Measurements from ENCODE around the gene MTCH2. TPM values are rescaled to one million over a fixed set of nuclear protein-coding genes. Genes with fewer than 3 reads are reported as not detected.
A peak's percentile ranks its signal among the peaks of the same experiment; 100 is the strongest.

The MTCH2 gene
- total and polyA plus RNA-seq, 2 donors (not counting 1 experiment from before 2014, with no cell fraction given): 18.1 to 26.9 TPM

GRCh38 chr11:47578524-47579494, 63.5 kb downstream of the MTCH2 start, which contains the start of the genes KBTBD4 and NDUFS3:
Gene KBTBD4 (minus strand): TSS chr11:47578970. CDS start chr11:47578951, 19 bp downstream.
Gene NDUFS3 (plus strand): TSS chr11:47579074. CDS start chr11:47579092, 18 bp downstream.
- peak; percentile 94 for DNase-seq

More at GRCh38 chr11:47578524-47579494, 63.5 kb downstream of the MTCH2 start, which contains the start of the genes KBTBD4 and NDUFS3:
- no peaks in the 10 kb centered on the region for H3K9me3 Mint-ChIP-seq (ENCODE audit: insufficient read depth)
- peak within 1 kb of the TSS; percentile 81 for H3K9ac ChIP-seq (ENCODE audit: low read length)
- H3K4me3 ChIP-seq (ENCODE audit: control extremely low read depth in 1 of 5, extremely low read depth in 1 of 5, insufficient read depth in 1 of 5, low read depth in 2 of 5, low read length in 4 of 5): peak within 1 kb of the TSS; percentile 61 to 91 (median 87)
- peak within 1 kb of the TSS; percentile 90 for H2AFZ ChIP-seq (ENCODE audit: insufficient read depth, low read depth, low read length, poor library complexity, severe bottlenecking)
- H3K27me3 ChIP-seq (replicated peaks in 1 of 4; ENCODE audit: control extremely low read depth in 1 of 4, control insufficient read depth in 3 of 4, insufficient read depth in 4 of 4, low read length in 3 of 4): no peaks in the 10 kb centered on the region
- ChIA-PET POLR2A (interaction anchor here (0.7 to 1.9 kb wide), 5 partner anchors 9 to 184 kb away, joined by 3 to 18 read pairs (median 6); partner anchors contain the start of gene PTPMT1), CTCF (interaction anchor here (1.9 to 2.2 kb wide), 2 partner anchors 13 to 22 kb away, joined by 5 to 7 read pairs; partner anchors contain the start of gene PTPMT1)
- peak within 1 kb of the TSS; percentile 96 for H3K4me3 Mint-ChIP-seq
- no peaks in the 10 kb centered on the region for H3K27me3 Mint-ChIP-seq
- peak within 1 kb of the TSS; percentile 85 for H3K4me2 ChIP-seq (replicated peaks; ENCODE audit: low read depth, low read length, poor library complexity, severe bottlenecking)
- peak; percentile 95 for ATAC-seq (ENCODE audit: low read depth)
- H3K36me3 ChIP-seq (replicated peaks in 1 of 2; ENCODE audit: control extremely low read depth in 1 of 2, control insufficient read depth in 1 of 2, extremely low read depth in 1 of 2, insufficient read depth in 2 of 2, low read length in 1 of 2): peaks cover 0 to 52% of the 10 kb centered on the region in 2 experiments
- intact Hi-C loops (cut with micrococcal nuclease): loop anchor here (1.0 to 5.0 kb wide), 8 partner anchors 14 to 331 kb away; partner anchors contain the start of genes ACP2, AGBL2, CELF1 and FNBP4
- H3K27ac Mint-ChIP-seq: peak within 1 kb of the TSS; percentile 98
- under 1% methylated on average over 64 of the region's 72 CpGs for WGBS (ENCODE audit: insufficient coverage)
- H3K27ac ChIP-seq (ENCODE audit: low read length in 2 of 2): peak within 1 kb of the TSS; percentile 78 to 81
- peaks cover 32% of the 10 kb centered on the region for H3K4me1 Mint-ChIP-seq
- H3K9me3 ChIP-seq (ENCODE audit: control extremely low read depth in 1 of 3, control insufficient read depth in 2 of 3, insufficient read depth in 1 of 3, low read length in 2 of 3): no peaks in the 10 kb centered on the region
- peaks cover 25 to 26% of the 10 kb centered on the region in 2 donors for H3K4me1 ChIP-seq (ENCODE audit: control insufficient read depth in 2 of 2, insufficient read depth in 2 of 2, low read length in 2 of 2)
- TF ChIP-seq EZH2 (IDR thresholded peaks at IDR 0.05; ENCODE audit: borderline replicate concordance, insufficient read depth, low read depth, low read length, poor library complexity, severe bottlenecking) (no peak), CTCF (IDR thresholded peaks at IDR 0.05) (no peak)
- H4K20me1 ChIP-seq (ENCODE audit: control insufficient read depth, insufficient read depth, low read length, poor library complexity, severe bottlenecking): peaks cover 9% of the 10 kb centered on the region
- H3K79me2 ChIP-seq (ENCODE audit: control insufficient read depth, insufficient read depth, low read length): peaks cover 57% of the 10 kb centered on the region
